PC-3 (cell line): ENCODE data around the gene GLIPR2. TPM values are rescaled to one million over a fixed set of nuclear protein-coding genes. Genes with fewer than 3 reads are reported as not detected.

Source experiments
- ATAC-seq: fragments of 200-7000 bp; cut with Tn5 transposase; 2 replicates; pipeline ENCODE4 v1.9.1; 2020; ENCODE audit warnings: mild to moderate bottlenecking, moderate library complexity
- BruUV-seq: library from RNA; stranded (reverse); fragments of 400-500 nt; replicated peaks from 2 replicates; lab custom pipeline; 2021; lab: Mats Ljungman, UMichigan
- CTCF ChIA-PET: fragments of 300-600 bp; sonication (Branson Sonifier 250); formaldehyde crosslinking; loops from one replicate; lab custom pipeline; 2022; ENCODE audit warnings: antibody characterized with exemption; lab: Charles Lee
- POLR2A ChIA-PET: fragments of 300-600 bp; sonication (Branson Sonifier 250); formaldehyde crosslinking; loops from one replicate; lab custom pipeline; 2022; ENCODE audit warnings: antibody characterized with exemption; ENCODE audit not compliant: unreplicated experiment; lab: Charles Lee
- DNase-seq: peaks from one replicate; pipeline ENCODE4 v3.0.0-alpha.2; 2015
- H2AFZ ChIP-seq: fragments of 300-600 bp; sonication (generic); 2 replicates; pipeline ENCODE4 v1.6.0; 2016; ENCODE audit warnings: antibody characterized with exemption, low read length
- H3F3A ChIP-seq: fragments of 300-600 bp; sonication (generic); one replicate; pipeline ENCODE4 v1.6.0; 2017; ENCODE audit warnings: antibody characterized with exemption, low read length, control low read depth, mild to moderate bottlenecking; ENCODE audit not compliant: unreplicated experiment
- H3K27ac ChIP-seq: fragments of 300-600 bp; sonication (generic); 2 replicates; pipeline ENCODE4 v1.5.1; 2016; ENCODE audit warnings: mild to moderate bottlenecking, low read length
- H3K27me3 ChIP-seq: fragments of 300-600 bp; sonication (generic); 2 replicates; pipeline ENCODE4 v1.6.1; 2016; ENCODE audit warnings: low read length, mixed read lengths
- H3K36me3 ChIP-seq: fragments of 300-600 bp; sonication (generic); 2 replicates; pipeline ENCODE4 v1.6.1; 2016; ENCODE audit warnings: low read depth, mixed run types, low read length, mixed read lengths
- H3K4me1 ChIP-seq: fragments of 300-600 bp; sonication (generic); 2 replicates; pipeline ENCODE4 v1.5.1; 2016; ENCODE audit warnings: low read length; ENCODE audit not compliant: insufficient read depth
- H3K4me2 ChIP-seq: fragments of 300-600 bp; sonication (generic); 2 replicates; pipeline ENCODE4 v1.6.0; 2016; ENCODE audit warnings: low read length
- H3K4me3 ChIP-seq: fragments of 300-600 bp; sonication (generic); 2 replicates; pipeline ENCODE4 v1.5.1; 2016; ENCODE audit warnings: mild to moderate bottlenecking, low read length, mixed read lengths
- H3K79me2 ChIP-seq: fragments of 300-600 bp; sonication (generic); 2 replicates; pipeline ENCODE4 v1.6.1; 2017; ENCODE audit warnings: low read length, mixed read lengths
- H3K9ac ChIP-seq: fragments of 300-600 bp; sonication (generic); 2 replicates; pipeline ENCODE4 v1.6.0; 2016; ENCODE audit warnings: mild to moderate bottlenecking, low read length
- H3K9me2 ChIP-seq: fragments of 300-600 bp; sonication (generic); replicated peaks from 2 replicates; pipeline ENCODE4 v1.6.1; 2016; ENCODE audit warnings: mixed run types, low read length, mixed read lengths
- H3K9me3 ChIP-seq: fragments of 300-600 bp; sonication (generic); 2 replicates; pipeline ENCODE4 v1.6.1; 2016; ENCODE audit warnings: low read length, mixed read lengths
- H4K20me1 ChIP-seq: fragments of 300-600 bp; sonication (generic); 2 replicates; pipeline ENCODE4 v1.6.1; 2016; ENCODE audit warnings: low read length, mixed read lengths
- CTCF ChIP-seq: fragments of 300-600 bp; sonication (generic); conservative IDR thresholded peaks from 2 replicates; pipeline ENCODE4 v1.5.1; 2017; ENCODE audit warnings: antibody characterized with exemption, low read depth, mild to moderate bottlenecking, low read length
- EZH2 ChIP-seq: fragments of 300-600 bp; sonication (generic); IDR thresholded peaks from one replicate; pipeline ENCODE4 v1.6.1; 2017; ENCODE audit warnings: antibody characterized with exemption, mild to moderate bottlenecking, low read length; ENCODE audit not compliant: unreplicated experiment
- EZH2phosphoT487 ChIP-seq: fragments of 300-600 bp; sonication (generic); IDR thresholded peaks from 2 replicates; pipeline ENCODE4 v1.6.1; 2018; ENCODE audit warnings: mild to moderate bottlenecking, antibody characterized with exemption, low read length, borderline replicate concordance
- intact Hi-C: fragments of 100-400 bp; cut with micrococcal nuclease; formaldehyde crosslinking; loops from 2 replicates; pipeline ENCODE4 v1.9.0; 2023
- total RNA-seq: library from RNA; depleted of rRNA; stranded (reverse); fragments of >200 nt; gene quantifications from 2 replicates; pipeline ENCODE4 v1.2.3, GENCODE V29; 2014

GLIPR2 gene
- total RNA-seq, 1 experiment from 2014 or later: 6.7 TPM

GRCh38 chr9:36125062-36125855 is 11.3 kb upstream of the GLIPR2 start:
- POLR2A ChIA-PET: no interaction called here
- ATAC-seq (no peak), DNase-seq (no peak)
- Histone ChIP-seq H2AFZ (no peak overlapping the region), H3K4me2 (no peak overlapping the region), H3K79me2 (no peaks in the 10 kb centered on the region), H3K9me2 (no peaks in the 10 kb centered on the region), H3K27me3 (no peaks in the 10 kb centered on the region), H4K20me1 (no peaks in the 10 kb centered on the region), H3K4me1 (no peaks in the 10 kb centered on the region), H3K4me3 (no peak overlapping the region), H3F3A (no peaks in the 10 kb centered on the region), H3K36me3 (no peaks in the 10 kb centered on the region), H3K9ac (no peak overlapping the region), H3K27ac (no peak overlapping the region), H3K9me3 (no peaks in the 10 kb centered on the region)
- intact Hi-C loops: no loop called here
- TF ChIP-seq CTCF: no peak
- TF ChIP-seq EZH2: no peak
- no peak for TF ChIP-seq EZH2phosphoT487
- CTCF ChIA-PET: no interaction called here
- BruUV-seq: no TSS peak

GRCh38 chr9:36126016-36126730 is 10.4 kb upstream of the GLIPR2 start:
- Histone ChIP-seq H3K36me3 (no peaks in the 10 kb centered on the region), H3K4me3 (no peak overlapping the region), H3K79me2 (no peaks in the 10 kb centered on the region), H3K9me2 (no peaks in the 10 kb centered on the region), H3K9me3 (no peaks in the 10 kb centered on the region), H3F3A (no peaks in the 10 kb centered on the region), H3K27ac (no peak overlapping the region), H3K27me3 (no peaks in the 10 kb centered on the region), H2AFZ (no peak overlapping the region), H3K9ac (no peak overlapping the region), H4K20me1 (no peaks in the 10 kb centered on the region), H3K4me1 (no peaks in the 10 kb centered on the region), H3K4me2 (no peak overlapping the region)
- no TSS peak for BruUV-seq
- DNase-seq (no peak), ATAC-seq (no peak)
- TF ChIP-seq CTCF (no peak), EZH2phosphoT487 (no peak), EZH2 (no peak)
- POLR2A ChIA-PET: no interaction called here
- CTCF ChIA-PET: no interaction called here
- intact Hi-C loops: no loop called here
